NT2/D1 (cell line): ENCODE results near the gene CTAGE1.

Experiments
- DNase-seq: peaks from one replicate; pipeline ENCODE4 v3.0.0-alpha.2; 2011; ENCODE audit warnings: low read depth, low spot score
- H3K27me3 ChIP-seq: 2 replicates; pipeline ENCODE4 v1.6.0; 2011; ENCODE audit warnings: mild to moderate bottlenecking; ENCODE audit not compliant: insufficient read length, insufficient read depth
- H3K36me3 ChIP-seq: 2 replicates; pipeline ENCODE4 v1.6.1; 2011; ENCODE audit warnings: mild to moderate bottlenecking, low read length, mixed read lengths; ENCODE audit not compliant: insufficient read depth, insufficient read length
- H3K4me1 ChIP-seq: 2 replicates; pipeline ENCODE4 v1.5.1; 2011; ENCODE audit not compliant: insufficient read depth, insufficient read length
- H3K4me3 ChIP-seq: 2 replicates; pipeline ENCODE4 v1.5.1; 2011; ENCODE audit warnings: low read depth; ENCODE audit not compliant: insufficient read length
- H3K9ac ChIP-seq: 2 replicates; pipeline ENCODE4 v1.6.0; 2011; ENCODE audit warnings: low read depth; ENCODE audit not compliant: insufficient read length
- H3K9me3 ChIP-seq: 2 replicates; pipeline ENCODE4 v1.5.1; 2011; ENCODE audit warnings: mild to moderate bottlenecking, low read length; ENCODE audit not compliant: insufficient read depth
- SUZ12 ChIP-seq: IDR thresholded peaks from 2 replicates; pipeline ENCODE4 v1.6.1; 2011; ENCODE audit not compliant: insufficient read length, insufficient read depth; ENCODE audit errors: extremely low read depth
- YY1 ChIP-seq: IDR thresholded peaks from 2 replicates; pipeline ENCODE4 v1.6.1; 2011; ENCODE audit not compliant: insufficient read length, insufficient read depth
- ZNF274 ChIP-seq: IDR thresholded peaks from 2 replicates; pipeline ENCODE4 v1.6.1; 2011; ENCODE audit warnings: mild to moderate bottlenecking, low read depth, low read length

CTAGE1 gene

DNA sequence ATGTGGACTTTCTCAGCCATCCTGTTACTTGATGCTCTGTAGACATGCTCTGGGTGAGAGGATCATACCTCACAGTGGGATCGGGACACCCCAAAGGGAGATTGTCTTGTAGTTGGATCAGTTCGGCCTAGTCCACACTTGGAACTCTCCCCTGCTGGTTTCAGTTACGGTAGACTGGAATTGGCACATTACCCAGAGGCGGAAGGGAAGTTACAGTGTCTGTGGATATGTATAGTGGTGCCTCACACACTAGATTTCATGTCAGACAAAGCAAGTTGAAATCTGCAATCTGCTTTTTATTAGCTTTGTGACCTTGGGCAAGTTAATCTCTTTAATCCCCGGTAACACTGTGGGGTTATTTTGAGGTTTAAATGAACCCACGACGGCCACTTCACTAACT, 16.2 kb upstream of the CTAGE1 start:
- TF ChIP-seq SUZ12 (no peak), ZNF274 (no peak), YY1 (no peak)
- no peak for DNase-seq
- Histone ChIP-seq H3K4me1 (no peaks in the 10 kb centered on the region), H3K9me3 (no peaks in the 10 kb centered on the region), H3K36me3 (no peaks in the 10 kb centered on the region), H3K9ac (no peak overlapping the region), H3K4me3 (no peak overlapping the region), H3K27me3 (no peaks in the 10 kb centered on the region)

DNA sequence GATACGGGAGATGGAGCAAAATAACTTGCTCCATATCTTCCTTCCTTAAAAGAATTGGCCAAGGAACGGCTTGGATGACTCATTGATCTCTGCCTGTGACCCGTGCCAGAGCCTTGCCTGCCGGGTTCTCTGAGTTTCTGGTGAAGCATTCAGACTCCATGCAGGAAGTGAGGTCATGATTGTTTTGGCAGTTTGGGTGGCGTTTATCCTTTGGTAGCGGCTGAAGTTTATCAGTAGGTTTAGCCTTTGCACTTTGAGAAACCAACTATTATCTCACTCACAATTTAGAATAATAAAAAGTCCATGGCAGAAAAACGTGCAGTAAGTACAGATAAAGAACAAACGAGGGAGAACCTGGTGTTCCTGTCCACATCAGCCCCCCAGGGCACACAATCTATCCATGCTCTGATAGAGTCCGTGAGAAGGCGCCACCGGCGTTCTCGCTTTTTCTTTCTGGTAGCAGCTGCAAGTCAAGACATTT, 15.0 kb upstream of the CTAGE1 start:
- Histone ChIP-seq H3K27me3 (no peaks in the 10 kb centered on the region), H3K9ac (no peak overlapping the region), H3K4me1 (no peaks in the 10 kb centered on the region), H3K36me3 (no peaks in the 10 kb centered on the region), H3K9me3 (no peaks in the 10 kb centered on the region), H3K4me3 (no peak overlapping the region)
- no peak for TF ChIP-seq YY1
- no peak for TF ChIP-seq ZNF274
- DNase-seq = no peak

DNA sequence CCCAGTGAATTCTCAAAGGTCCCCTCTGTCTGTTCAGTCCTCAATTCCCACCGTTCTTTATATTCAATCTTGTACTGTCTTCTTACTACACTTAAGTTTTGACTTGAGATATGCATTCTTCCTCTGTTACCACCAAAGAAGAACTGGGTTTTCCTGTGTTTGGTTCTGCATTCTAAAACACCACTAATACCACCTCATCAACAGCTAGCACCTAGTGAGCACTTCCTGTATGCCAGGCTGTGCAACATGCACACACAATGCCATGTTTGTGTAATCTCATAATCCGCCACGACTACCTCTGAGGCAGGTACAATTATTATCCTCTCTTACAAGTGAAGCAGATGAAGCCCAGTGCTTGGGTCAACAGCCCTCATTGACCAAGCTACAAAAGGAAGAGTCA, 11.8 kb upstream of the CTAGE1 start:
- Histone ChIP-seq H3K4me1 (no peaks in the 10 kb centered on the region), H3K36me3 (no peaks in the 10 kb centered on the region), H3K9me3 (no peaks in the 10 kb centered on the region), H3K9ac (no peak overlapping the region), H3K27me3 (no peaks in the 10 kb centered on the region), H3K4me3 (no peak overlapping the region)
- DNase-seq = no peak
- TF ChIP-seq YY1 = no peak
- TF ChIP-seq ZNF274 = no peak
- no peak for TF ChIP-seq SUZ12

DNA sequence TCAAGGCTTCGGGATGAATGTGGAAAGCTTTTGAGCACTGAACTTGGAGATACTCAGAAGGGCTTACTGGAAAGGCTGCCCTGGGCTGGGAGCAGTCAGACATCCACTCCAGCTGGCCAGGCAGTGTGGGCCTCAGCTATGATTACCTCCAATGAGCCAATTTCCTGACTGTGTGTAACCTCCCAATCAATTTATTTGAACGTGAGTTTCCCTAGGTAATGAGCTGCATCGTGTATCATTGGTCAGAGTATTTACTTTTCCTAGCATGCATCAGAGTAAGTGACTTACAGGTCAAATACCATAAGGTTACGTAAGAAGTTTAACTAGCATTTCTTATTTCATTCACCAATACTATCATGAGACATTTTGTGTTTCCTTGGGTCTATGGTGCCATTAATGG, 11.0 kb upstream of the CTAGE1 start:
- Histone ChIP-seq H3K9me3 (no peaks in the 10 kb centered on the region), H3K4me3 (no peak overlapping the region), H3K9ac (no peak overlapping the region), H3K36me3 (no peaks in the 10 kb centered on the region), H3K27me3 (no peaks in the 10 kb centered on the region), H3K4me1 (no peaks in the 10 kb centered on the region)
- DNase-seq = no peak
- no peak for TF ChIP-seq ZNF274
- no peak for TF ChIP-seq YY1
- TF ChIP-seq SUZ12 = no peak

DNA sequence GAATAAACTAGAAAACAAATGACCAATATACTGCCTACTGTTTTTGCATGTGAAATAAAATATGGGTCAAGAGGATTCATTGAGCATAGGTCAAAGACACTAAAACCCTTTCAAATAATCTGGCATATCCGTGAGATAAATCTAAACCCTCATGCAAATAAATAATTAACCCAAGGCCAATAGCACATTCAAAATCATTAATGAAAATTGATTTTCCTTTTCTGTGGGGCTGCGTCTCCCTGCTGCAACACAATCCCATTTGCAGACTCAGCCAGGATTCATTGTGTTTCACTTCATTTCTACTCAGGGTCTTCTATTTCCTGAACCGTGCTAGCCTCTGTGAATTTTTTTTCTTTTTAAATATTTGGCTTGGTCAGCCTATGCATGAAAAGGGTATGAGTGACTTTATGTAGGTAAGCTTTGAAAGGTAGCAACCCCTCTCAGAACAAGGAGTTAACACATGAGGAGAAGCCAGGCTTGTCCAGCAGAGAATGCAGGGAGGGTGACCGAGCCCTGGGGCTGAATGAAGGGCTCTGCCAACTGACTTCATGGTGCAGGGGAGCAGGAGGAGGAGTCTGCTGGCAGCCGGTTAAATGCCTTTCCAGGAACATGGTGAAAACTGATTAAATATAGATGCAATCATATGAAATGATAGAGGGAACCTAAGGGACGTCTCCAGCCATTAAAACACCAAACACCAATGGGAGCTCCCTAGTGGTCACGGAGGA, 10.3 kb upstream of the CTAGE1 start:
- Histone ChIP-seq H3K36me3 (no peaks in the 10 kb centered on the region), H3K4me3 (no peak overlapping the region), H3K9me3 (no peaks in the 10 kb centered on the region), H3K9ac (no peak overlapping the region), H3K4me1 (no peaks in the 10 kb centered on the region), H3K27me3 (no peaks in the 10 kb centered on the region)
- TF ChIP-seq SUZ12 (no peak), YY1 (no peak), ZNF274 (no peak)
- no peak for DNase-seq

DNA sequence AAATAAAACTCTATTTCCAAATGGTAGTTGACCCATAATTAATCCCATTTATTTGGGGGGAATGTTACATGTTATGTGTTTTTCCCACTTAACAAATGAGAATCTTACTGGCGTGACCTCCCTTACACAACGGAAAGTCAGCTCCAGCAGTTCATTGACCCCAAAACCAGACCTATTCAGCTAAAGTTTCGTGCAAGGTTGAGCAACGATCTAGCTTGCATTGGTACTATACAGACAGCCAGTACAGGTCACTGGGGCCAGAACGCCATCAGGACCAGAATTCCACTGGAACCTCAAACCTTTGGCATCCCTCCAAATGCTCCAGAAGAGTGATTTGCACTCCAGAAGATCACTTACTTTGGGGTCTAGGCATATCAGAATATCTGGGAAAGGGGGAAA, 6.8 kb upstream of the CTAGE1 start:
- Histone ChIP-seq H3K36me3 (no peaks in the 10 kb centered on the region), H3K27me3 (no peaks in the 10 kb centered on the region), H3K9ac (no peak overlapping the region), H3K9me3 (0 out of 2 replicates have a peak, but pooled peaks cover 6% of the 10 kb centered on the region), H3K4me3 (no peak overlapping the region), H3K4me1 (no peaks in the 10 kb centered on the region)
- no peak for DNase-seq
- no peak for TF ChIP-seq SUZ12
- TF ChIP-seq YY1 = no peak
- TF ChIP-seq ZNF274 = no peak

DNA sequence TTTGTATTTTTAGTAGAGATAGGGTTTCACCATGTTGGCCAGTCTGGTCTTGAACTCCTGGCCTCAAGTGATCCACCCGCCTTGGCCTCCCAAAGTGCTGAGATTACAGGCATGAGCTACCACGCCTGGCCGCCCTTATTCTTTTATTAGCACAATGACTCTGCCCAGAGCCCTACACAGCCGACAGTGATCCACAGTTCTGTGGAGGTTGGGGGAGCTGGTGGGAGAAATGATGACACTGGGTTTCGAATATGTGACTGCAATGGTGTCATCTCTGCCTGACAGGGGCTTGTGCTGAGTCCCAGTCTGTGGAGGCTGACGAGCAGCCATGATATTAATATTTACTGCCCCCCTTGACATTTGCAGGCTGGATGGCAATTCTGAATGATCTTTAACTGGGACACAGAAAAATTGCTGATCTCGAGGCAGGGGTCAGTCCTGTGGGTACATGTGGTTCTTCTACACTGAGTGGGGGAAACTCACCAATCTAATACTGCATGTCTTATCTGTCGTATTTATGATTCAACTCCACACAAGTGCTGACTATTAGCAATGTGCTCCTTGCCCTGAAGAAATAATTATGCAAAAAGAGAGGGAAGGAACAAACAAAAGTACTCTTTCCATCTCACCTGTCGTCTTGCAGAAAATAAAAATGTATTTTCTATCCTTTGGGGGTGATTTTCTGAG, 6.3 kb upstream of the CTAGE1 start:
- DNase-seq = no peak
- TF ChIP-seq ZNF274 (no peak), YY1 (no peak), SUZ12 (no peak)

More for the DNA sequence above, 6.3 kb upstream of the CTAGE1 start:
- H3K4me1 ChIP-seq = no peaks in the 10 kb centered on the region
- no peaks in the 10 kb centered on the region for H3K36me3 ChIP-seq
- H3K27me3 ChIP-seq = no peaks in the 10 kb centered on the region
- no peak overlapping the region for H3K4me3 ChIP-seq
- 0 out of 2 replicates have a peak, but pooled peaks cover 6% of the 10 kb centered on the region for H3K9me3 ChIP-seq
- no peak overlapping the region for H3K9ac ChIP-seq
